SU-DHL-6 (cell line): ENCODE data around the gene ARMCX4.

Source experiments
- CTCF ChIP-seq: fragments of 200-600 bp; sonication (generic); IDR thresholded peaks from one replicate; pipeline ENCODE4 v1.5.1; 2017; ENCODE audit warnings: antibody characterized with exemption, mild to moderate bottlenecking, low read length, moderate library complexity; ENCODE audit not compliant: insufficient read depth, poor library complexity, severe bottlenecking
- EZH2phosphoT487 ChIP-seq: fragments of 200-600 bp; sonication (generic), shearing (Covaris generic); conservative IDR thresholded peaks from 2 replicates; pipeline ENCODE4 v1.6.1; 2018; ENCODE audit warnings: mild to moderate bottlenecking, antibody characterized with exemption, low read length, moderate library complexity, mixed read lengths

GRCh38 chrX:101478366-101478765 lies 6.9 kb upstream of the ARMCX4 start:
- TF ChIP-seq CTCF (no peak), EZH2phosphoT487 (no peak)
